Subcutaneous abdominal adipose tissue (tissue), 5 donors: ENCODE data around the gene CYYR1.

ENCODE experiments used
- H3K27ac ChIP-seq: one replicate; pipeline ENCODE4 v1.7.0; 2013; ENCODE audit warnings: low read depth, mild to moderate bottlenecking, inconsistent platforms, low read length, moderate library complexity
- H3K27me3 ChIP-seq, 5 donors: one replicate each; pipeline ENCODE4 v1.7.0; 2013; ENCODE audit warnings: low read length in 5 of 5, inconsistent platforms in 1 of 5; ENCODE audit not compliant: control insufficient read depth in 5 of 5, insufficient read depth in 4 of 5
- H3K36me3 ChIP-seq, 5 donors: one replicate each; pipeline ENCODE4 v1.7.0; 2013; ENCODE audit warnings: low read length in 5 of 5; ENCODE audit not compliant: control insufficient read depth in 5 of 5, insufficient read depth in 5 of 5
- H3K4me1 ChIP-seq, 5 donors: one replicate each; pipeline ENCODE4 v1.7.0; 2013; ENCODE audit warnings: low read length in 5 of 5, mild to moderate bottlenecking in 3 of 5, moderate library complexity in 1 of 5; ENCODE audit not compliant: control insufficient read depth in 5 of 5, insufficient read depth in 5 of 5
- H3K4me3 ChIP-seq, 5 donors: one replicate each; pipeline ENCODE4 v1.7.0; 2013; ENCODE audit warnings: low read length in 5 of 5, low read depth in 1 of 5
- H3K9ac ChIP-seq, 5 donors: one replicate each; pipeline ENCODE4 v1.7.0; 2013; ENCODE audit warnings: low read length in 5 of 5, mild to moderate bottlenecking in 4 of 5, moderate library complexity in 3 of 5
- H3K9me3 ChIP-seq, 5 donors: one replicate each; pipeline ENCODE4 v1.7.0; 2013; ENCODE audit warnings: low read length in 5 of 5; ENCODE audit not compliant: control insufficient read depth in 5 of 5
- donor health status: healthy.
- donor health status: healthy.
- donor health status: healthy.
- donor health status: healthy.
- donor health status: healthy.

The CYYR1 gene

DNA sequence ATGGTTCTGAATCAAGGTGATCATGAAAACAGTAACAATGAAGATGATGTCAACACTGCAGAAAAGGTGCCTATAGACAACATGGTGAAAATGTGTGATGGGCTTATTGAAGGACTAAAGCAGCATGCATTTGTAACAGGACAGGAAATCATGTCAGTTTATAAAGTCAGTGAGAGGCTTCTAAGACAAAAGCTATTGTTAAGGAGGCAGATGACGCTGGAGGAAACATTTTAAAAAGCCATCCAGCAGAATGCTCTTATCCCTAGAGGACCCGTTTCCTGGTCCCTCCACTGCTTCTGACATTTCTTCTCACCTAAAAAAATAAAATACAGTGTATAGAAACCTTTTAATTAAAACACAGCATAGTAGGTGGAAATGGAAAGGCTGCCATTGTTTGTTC lies 40.9 kb downstream of the CYYR1 start:
- no peak overlapping the region for H3K27ac ChIP-seq
- no peaks in the 10 kb centered on the region for H3K4me1 ChIP-seq
- no peaks in the 10 kb centered on the region for H3K36me3 ChIP-seq
- H3K4me3 ChIP-seq = no peak overlapping the region
- H3K9me3 ChIP-seq = peaks cover 0 to 6% (median 3%) of the 10 kb centered on the region in 5 donors
- H3K9ac ChIP-seq = no peak overlapping the region
- H3K27me3 ChIP-seq = no peaks in the 10 kb centered on the region

DNA sequence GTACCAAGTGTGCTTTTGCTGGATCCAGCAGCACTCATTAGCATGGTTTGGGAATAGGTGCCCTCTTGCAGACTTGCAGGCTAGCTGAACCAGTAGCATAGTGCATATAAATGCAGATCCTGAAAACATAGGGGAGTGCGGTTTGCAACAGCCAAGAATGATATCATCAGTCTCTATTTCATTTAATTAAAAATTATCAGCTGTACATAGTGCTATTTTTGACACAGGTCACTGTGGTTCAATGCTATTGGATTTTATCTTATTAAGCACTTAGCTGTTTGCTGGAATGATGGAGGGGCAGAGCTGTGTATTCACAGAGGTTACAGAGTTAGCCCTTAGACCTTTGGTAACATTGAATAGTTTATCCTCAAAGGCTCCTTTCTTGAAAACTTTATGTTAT lies 43.6 kb downstream of the CYYR1 start:
- Histone ChIP-seq H3K4me1 (no peaks in the 10 kb centered on the region), H3K27ac (no peak overlapping the region), H3K4me3 (no peak overlapping the region), H3K9me3 (peaks cover 0 to 5% (median 0%) of the 10 kb centered on the region in 5 donors), H3K36me3 (no peaks in the 10 kb centered on the region), H3K9ac (no peak overlapping the region), H3K27me3 (no peaks in the 10 kb centered on the region)

DNA sequence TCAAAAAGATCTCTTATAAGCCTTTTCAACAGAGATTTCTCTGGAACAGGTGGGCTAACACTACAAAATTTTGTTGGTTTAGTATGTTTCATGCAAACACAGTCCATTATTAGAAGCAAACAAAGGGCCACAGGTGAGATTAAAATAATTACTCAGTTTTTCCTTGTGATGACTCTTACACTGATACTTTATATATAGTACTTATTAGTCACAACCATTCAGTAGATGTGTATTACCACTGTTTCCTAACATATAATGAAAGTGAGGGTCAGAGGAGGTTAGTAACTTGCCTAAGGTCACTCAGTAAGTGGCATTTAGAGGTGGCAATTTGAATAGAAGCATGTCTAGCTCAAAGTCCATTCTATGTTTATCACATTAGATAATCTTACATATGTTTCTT lies 44.2 kb downstream of the CYYR1 start:
- Histone ChIP-seq H3K27ac (no peak overlapping the region), H3K36me3 (no peaks in the 10 kb centered on the region), H3K9ac (no peak overlapping the region), H3K9me3 (peaks cover 0 to 5% (median 0%) of the 10 kb centered on the region in 5 donors), H3K4me3 (no peak overlapping the region), H3K27me3 (no peaks in the 10 kb centered on the region), H3K4me1 (no peaks in the 10 kb centered on the region)

DNA sequence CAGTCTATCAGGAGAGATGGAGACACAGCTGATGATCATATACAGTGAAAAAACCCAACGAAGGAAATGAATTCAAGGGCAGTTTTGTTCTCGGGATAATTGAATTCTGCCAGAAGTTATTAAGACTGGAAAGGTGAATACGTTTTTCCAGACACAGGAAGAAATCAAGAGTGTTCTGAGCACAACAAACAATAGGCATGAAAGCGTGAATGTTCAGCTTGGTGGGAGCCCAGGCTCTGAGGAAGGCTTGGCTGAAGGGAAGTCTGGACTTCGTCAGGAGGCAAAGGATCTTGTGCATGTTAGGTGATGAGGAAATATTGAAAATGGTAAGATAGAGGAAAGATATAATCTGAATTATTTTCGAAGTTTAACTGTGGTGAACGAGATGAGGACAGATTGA lies 50.4 kb downstream of the CYYR1 start:
- Histone ChIP-seq H3K27ac (no peak overlapping the region), H3K4me3 (no peak overlapping the region), H3K36me3 (no peaks in the 10 kb centered on the region), H3K27me3 (no peaks in the 10 kb centered on the region), H3K9ac (no peak overlapping the region), H3K4me1 (peaks cover 0 to 6% (median 0%) of the 10 kb centered on the region in 5 donors), H3K9me3 (peaks cover 0 to 4% (median 0%) of the 10 kb centered on the region in 5 donors)

DNA sequence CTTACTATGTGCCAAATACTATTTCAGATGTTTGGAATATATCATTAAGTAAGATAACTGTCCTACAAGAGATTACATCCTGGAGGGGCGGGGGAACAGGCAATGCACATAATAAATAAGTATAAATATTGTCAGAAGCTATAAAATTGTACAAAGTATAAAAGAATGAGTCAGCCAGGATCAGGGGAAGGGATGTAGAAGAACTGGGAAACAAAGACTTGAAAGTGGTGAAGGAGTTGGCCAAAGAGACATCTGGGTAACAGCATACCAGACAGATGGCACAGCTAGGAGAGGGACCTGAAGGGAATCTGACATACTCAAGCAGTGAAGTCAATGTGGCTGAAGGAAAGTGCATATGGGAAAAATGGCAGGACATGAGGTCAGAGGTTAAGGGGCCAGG lies 53.9 kb downstream of the CYYR1 start:
- no peaks in the 10 kb centered on the region for H3K27me3 ChIP-seq
- H3K4me1 ChIP-seq = peaks cover 0 to 9% (median 4%) of the 10 kb centered on the region in 5 donors
- no peak overlapping the region for H3K9ac ChIP-seq
- H3K4me3 ChIP-seq = no peak overlapping the region
- peaks cover 0 to 4% (median 0%) of the 10 kb centered on the region in 5 donors for H3K9me3 ChIP-seq
- H3K36me3 ChIP-seq = no peaks in the 10 kb centered on the region
- no peak overlapping the region for H3K27ac ChIP-seq

DNA sequence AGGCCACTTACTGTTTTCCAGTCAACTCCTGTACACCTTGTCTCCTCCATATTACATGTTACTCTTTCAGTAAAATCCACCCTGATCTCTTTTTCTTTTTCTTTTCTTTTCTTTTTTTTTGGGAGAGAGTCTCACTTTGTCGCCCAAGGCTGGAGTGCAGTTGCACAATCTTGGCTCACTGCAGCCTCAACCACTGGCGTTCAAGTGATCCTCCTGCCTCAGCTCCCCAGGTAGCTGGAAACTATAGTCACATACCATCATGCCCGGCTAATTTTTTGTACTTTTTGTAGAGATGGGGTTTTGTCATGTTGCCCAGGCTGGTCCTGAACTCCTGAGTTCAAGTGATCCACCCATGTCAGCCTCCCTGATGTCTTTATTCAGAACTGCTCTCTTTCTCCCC lies 57.8 kb downstream of the CYYR1 start:
- Histone ChIP-seq H3K9me3 (peaks cover 0 to 4% (median 0%) of the 10 kb centered on the region in 5 donors), H3K36me3 (no peaks in the 10 kb centered on the region), H3K27ac (no peak overlapping the region), H3K27me3 (no peaks in the 10 kb centered on the region), H3K9ac (no peak overlapping the region), H3K4me1 (peaks cover 0 to 7% (median 4%) of the 10 kb centered on the region in 5 donors), H3K4me3 (no peak overlapping the region)

DNA sequence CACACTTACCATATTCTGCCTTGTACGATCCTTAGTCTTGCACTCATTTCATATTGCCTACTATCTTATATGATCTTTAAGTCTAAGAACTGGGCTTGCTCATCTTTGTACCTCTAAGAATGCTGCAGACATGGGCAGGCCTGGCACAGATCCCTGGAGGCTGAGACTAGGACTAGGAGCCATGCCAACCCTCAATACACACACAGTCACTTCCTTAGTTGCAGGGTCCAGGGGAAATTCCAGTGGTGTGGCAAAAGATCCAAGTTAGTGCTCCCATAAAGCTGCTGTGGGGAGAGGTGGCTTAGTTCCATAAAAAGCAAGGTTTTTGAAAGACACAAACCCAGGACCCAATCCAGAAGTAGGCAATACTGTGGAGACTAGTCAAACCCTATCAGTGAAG lies 59.9 kb downstream of the CYYR1 start:
- Histone ChIP-seq H3K9me3 (peaks cover 0 to 2% (median 0%) of the 10 kb centered on the region in 5 donors), H3K27ac (no peak overlapping the region), H3K4me1 (peaks cover 0 to 7% (median 4%) of the 10 kb centered on the region in 5 donors), H3K36me3 (no peaks in the 10 kb centered on the region), H3K4me3 (no peak overlapping the region), H3K9ac (no peak overlapping the region), H3K27me3 (peaks cover 0 to 3% (median 0%) of the 10 kb centered on the region in 5 donors)

DNA sequence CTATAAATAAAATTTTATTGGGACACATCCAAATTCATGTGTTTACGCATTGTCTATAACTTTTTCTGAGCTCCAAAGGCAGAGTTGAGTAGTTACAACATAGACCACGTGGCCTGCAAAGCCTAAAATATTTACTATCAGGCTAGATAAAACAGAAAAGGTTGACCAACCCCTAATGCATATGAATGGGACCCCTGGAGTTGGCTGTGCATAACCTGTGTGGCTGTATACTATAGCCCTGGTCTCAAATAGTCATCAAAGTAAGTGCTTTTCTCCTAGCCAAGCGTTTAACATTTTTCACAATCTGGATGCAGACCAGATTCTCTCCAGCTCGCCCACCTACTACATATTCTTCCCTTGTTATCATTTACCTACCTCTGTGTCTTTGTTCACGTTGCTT lies 60.4 kb downstream of the CYYR1 start:
- Histone ChIP-seq H3K27me3 (peaks cover 0 to 3% (median 0%) of the 10 kb centered on the region in 5 donors), H3K9ac (no peak overlapping the region), H3K4me1 (peaks cover 0 to 7% (median 4%) of the 10 kb centered on the region in 5 donors), H3K9me3 (no peaks in the 10 kb centered on the region), H3K36me3 (no peaks in the 10 kb centered on the region), H3K27ac (no peak overlapping the region), H3K4me3 (no peak overlapping the region)

DNA sequence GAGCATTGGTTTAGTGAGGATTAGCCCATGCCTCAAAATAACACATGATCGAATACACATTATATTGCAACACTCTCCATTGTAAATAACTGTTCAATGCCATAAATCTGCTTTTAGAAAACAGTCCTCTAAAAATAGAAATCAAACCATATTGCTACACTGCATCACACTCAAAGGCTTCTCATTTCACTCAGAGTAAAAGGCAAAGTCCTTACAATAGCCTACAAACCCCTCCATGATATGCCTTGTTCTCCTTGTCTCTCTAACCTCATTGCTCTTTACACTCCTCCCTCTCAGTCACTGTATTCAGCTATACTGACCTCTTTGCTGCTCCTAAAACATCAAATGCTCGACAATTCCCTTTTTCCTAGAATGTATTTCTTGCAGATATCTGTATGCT lies 64.2 kb downstream of the CYYR1 start:
- Histone ChIP-seq H3K36me3 (no peaks in the 10 kb centered on the region), H3K4me3 (no peak overlapping the region), H3K9me3 (no peaks in the 10 kb centered on the region), H3K27ac (no peak overlapping the region), H3K9ac (no peak overlapping the region), H3K4me1 (peaks cover 0 to 6% (median 0%) of the 10 kb centered on the region in 5 donors), H3K27me3 (peaks cover 0 to 3% (median 0%) of the 10 kb centered on the region in 5 donors)

DNA sequence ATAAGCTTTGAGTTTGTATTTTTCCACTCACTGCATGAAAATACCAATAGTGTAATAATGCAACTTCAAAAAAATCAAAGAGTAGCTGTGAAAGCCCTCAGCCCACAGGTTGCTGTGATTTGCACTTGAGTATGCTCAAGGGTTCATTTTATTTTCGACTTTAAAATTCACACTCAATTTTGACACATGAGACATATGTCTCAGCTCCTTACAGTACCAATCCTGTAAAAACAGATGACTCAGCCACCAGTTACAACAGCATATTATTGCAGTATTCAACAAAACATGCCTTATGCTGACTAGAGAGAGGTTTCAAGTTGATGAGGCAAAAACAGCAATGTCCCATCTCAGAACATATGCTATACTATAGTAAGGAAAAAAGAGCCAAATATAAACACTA lies 66.1 kb downstream of the CYYR1 start:
- Histone ChIP-seq H3K27me3 (peaks cover 0 to 3% (median 0%) of the 10 kb centered on the region in 5 donors), H3K4me1 (peaks cover 0 to 2% (median 0%) of the 10 kb centered on the region in 5 donors), H3K9ac (no peak overlapping the region), H3K27ac (no peak overlapping the region), H3K9me3 (no peaks in the 10 kb centered on the region), H3K36me3 (no peaks in the 10 kb centered on the region), H3K4me3 (no peak overlapping the region)

DNA sequence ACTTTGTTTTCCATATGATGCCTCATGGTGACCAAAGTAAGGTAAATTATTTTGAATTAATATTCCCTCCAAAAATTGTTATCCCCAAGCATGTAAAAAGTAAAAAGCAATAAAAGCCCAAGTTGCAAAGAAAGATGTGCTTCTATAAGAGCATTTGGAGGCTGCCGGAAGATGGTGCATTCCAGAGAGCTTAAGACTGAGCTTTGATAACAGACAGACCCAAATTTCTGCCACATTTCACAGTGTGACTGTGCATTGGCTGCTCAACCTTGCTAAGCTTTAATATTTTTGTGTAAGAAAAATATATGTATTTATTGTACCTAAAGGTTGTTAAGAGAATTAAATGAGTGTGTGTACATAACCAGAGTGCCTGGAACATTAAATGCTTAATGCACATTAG lies 67.9 kb downstream of the CYYR1 start:
- peaks cover 0 to 2% (median 0%) of the 10 kb centered on the region in 5 donors for H3K4me1 ChIP-seq
- no peaks in the 10 kb centered on the region for H3K9me3 ChIP-seq
- peaks cover 0 to 3% (median 0%) of the 10 kb centered on the region in 5 donors for H3K27me3 ChIP-seq
- no peak overlapping the region for H3K27ac ChIP-seq
- H3K9ac ChIP-seq = no peak overlapping the region
- no peaks in the 10 kb centered on the region for H3K36me3 ChIP-seq
- H3K4me3 ChIP-seq = no peak overlapping the region
